GM19240 (cell line): Measurements from ENCODE around the gene ZNF385B.
"Not testable (repeated sequence)": the region's sequence is repeated elsewhere in the genome, so short reads cannot be mapped to it uniquely, and the experiment has no call there.

Experiments used
- DNase-seq: peaks from one replicate; pipeline ENCODE4 v3.0.0; 2011; ENCODE audit warnings: low spot score; ENCODE audit not compliant: insufficient read length

The ZNF385B gene

DNA sequence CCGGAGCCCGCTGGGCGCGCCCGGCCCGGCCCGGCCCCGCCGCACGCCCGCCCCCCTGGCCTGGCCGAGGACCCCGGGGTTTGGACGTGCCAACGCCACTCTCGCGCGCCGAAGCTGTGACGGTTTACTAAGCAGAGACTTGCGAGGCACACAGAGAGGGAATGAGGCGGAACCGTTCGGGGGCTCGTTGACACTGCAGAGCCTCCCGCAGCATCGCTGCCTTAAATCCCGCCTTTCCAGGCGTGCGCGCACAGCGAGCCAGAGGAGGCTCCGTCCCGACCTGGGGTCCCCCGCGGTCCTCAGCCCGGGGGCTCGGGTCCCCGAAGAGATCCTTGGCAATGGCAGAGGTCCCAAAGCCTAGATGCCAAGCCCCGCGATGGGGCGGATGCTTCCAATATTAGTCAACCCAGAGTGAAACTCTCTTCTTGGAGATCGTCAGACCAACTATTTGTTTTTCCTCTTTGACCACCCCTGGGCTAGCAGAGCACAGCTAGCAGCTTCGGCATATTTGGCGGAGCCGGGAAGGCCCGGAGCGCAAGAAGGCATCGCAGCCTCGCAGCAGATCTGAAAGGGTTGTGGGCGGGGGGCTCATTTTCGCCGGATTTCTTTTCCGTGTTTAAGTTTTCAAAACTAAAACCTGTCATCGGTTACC lies at the start of gene ZNF385B:
Gene ZNF385B, minus strand, starts transcription at position 197 of the 652 bp plus-strand sequence.
- no peak for DNase-seq

DNA sequence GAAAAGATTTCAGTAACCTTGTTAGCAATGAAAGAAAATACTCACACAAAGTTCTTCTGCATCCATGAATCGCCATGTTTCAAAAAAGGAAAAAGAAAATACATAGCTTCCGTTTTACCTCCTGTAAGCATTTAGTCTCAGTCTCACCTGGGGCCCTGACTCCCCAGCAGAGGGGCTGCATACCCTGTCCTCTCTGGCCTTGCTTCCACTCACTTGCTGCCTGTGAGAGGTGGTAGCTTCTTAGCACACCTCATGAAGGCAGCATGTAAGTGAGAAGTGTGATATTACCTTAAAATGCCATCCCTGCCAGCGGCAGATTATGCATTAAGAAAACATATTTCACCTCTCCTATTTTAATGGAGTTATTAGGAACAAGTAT lies 49.3 kb upstream of the ZNF385B start:
- DNase-seq = no peak

DNA sequence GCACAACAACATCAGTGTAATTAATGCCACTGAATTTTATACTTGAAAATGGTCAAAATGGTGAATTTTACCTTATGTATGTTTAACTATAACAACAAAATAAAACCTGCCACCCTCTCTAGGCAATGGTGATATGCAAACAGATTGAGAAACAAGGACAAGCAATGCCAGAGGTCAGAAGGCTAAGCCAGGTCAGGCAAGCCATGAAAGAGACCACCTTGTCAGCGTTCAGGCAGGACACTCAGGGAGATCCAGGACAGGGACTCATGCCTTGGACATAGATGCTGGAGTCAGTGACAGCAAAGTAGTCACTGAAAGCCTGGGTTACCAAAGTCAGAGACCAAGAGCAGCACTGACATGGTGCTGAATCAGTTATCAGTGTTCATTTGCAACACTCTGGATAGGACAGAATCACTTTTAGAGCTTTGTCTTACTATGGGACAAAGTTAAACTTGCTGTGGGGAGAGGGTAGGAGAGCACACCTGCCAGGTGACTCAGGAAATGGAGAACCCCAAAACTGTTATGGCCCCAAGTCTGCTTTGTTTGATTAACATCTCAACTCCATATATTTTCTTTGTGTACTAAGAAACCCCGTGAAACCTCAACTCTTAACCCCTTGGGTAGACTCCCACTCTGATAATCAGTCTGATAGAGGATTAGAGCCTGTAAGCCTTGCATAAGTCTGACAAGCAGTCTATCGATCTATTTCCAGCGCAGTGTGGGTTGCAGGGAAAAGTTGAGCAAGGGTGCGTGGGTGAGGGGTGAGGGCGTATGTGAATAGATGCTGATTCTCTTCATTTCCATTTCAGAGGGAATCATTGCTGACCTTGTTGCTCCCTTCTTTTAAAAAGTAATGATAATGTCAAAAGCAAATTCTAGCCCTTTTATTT lies 48.7 kb upstream of the ZNF385B start:
- DNase-seq = no peak

DNA sequence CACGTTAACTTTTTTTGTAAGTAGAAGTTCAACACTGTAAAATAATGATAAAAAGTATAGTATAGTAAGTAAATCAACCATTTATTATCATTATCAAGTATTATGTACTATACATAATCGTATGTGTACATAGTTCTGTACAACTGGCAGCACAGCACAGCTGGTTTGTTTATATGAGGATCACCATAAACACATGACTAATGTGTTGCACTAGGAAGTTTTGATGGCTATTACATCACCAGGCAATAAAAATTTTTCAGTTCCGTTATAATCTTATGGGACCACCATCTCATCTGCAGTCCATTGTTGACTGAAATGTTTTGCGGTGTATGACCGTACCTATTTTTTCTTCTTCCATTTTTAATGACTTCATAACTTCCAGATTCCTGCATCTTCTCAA lies 39.2 kb upstream of the ZNF385B start:
- no peak for DNase-seq

DNA sequence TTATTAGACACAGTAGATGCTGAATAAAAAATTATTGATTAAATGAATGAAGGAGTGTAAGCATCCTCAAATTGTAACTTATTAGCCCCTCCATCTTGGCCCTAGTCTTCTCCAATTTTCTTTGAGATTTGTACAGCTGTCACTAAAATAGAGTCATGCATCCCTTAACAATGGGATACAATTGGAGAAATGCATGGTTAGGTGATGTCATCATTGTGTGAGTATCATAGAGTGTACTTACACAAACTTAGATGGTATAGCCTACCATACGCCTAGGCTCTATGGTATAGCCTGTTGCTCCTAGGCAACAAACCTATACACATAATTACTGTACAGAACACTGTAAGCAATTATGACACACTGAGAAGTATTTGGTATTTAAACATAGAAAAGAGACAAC lies 38.3 kb upstream of the ZNF385B start:
- no peak for DNase-seq

DNA sequence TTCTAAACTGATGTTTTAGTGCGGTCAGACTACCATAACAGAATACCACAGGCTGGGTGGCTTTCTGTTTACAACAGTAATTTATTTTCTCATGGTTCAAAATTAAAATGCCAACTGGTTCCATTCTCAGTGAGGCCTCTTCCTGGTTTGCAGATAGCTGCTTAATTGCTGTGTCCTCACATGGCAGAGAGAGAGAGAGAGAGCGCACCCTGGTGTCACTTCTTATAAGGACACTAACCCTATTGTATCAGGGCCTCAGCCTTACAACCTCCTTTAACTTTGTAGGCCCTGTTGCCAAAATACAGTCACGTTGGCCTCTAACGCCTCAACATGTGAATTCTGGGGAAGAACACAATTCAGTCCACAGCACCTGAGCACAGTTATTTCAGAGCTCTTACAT lies 37.5 kb upstream of the ZNF385B start:
- no peak for DNase-seq

DNA sequence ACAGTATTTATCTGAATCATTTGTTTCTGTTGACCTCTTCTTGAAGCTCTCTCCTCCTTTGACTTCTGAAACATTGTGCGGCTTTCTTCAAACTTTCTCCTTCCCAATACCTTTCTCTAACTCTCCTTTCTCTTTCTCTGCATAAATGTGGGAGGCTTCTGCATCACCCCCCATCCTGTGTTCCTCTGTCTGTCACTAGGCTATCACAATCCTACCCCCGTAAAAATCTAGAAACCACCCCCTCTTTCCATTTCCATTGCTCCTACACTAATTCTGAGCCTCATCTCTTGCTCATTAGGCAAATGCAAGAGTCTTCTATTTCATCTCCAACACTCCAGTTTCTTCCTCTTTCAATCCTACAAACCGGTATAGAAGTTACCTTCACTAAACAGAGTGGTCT lies 32.2 kb upstream of the ZNF385B start:
- DNase-seq = no peak

DNA sequence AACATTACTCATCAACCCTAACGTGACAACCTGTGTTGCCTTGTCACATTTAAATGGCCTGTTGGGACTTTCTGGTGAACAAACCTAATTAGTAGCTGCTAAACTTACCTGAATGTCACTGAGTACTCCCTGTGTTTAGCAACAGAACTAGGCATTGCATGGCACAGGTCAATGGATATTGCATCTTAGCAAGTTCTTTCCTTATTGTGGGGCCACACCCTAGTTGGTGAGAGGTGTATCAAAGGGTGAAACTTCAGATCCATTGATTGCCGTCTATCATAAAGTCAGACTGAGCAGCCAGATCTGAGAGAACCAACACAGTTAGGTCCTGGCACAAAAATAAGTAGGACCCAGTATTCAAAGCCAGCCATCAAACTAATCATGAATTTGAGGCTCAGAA lies 29.8 kb upstream of the ZNF385B start:
- DNase-seq = no peak

DNA sequence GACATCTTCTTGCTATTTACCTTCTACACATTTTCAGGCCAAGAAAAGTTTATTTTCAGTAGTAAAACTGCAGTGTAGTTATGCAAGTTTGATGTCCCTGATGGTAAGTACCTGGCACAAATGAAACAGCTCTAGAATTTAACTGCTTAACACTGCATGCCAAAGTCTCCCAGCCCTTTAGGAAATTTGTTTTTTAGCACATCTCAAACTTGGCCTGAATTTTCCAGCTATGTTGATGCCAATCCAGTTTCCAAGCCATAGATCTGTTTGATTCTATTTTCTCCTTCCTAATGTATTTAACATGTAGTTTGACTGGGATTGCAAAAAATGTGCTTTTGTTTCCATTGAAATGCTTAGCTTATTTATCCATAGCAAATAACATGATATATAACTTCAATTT lies 29.3 kb upstream of the ZNF385B start:
- no peak for DNase-seq

DNA sequence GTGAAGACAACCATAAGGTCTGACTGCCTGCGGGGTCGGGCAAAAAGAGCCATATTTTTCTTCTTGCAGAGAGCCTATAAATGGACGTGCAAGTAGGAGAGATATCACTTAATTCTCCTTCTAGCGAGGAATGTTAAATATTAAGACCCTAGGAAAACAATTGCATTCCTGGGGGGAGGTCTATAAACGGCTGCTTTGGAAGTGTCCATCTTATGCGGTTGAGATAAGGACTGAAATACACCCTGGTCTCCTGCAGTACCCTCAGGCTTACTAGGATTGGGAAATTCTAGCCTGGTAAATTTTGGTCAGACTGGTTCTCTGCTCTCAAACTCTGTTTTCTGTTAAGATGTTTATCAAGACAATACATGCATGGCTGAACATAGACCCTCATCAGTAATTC lies 27.2 kb upstream of the ZNF385B start:
- not testable (repeated sequence) for DNase-seq

DNA sequence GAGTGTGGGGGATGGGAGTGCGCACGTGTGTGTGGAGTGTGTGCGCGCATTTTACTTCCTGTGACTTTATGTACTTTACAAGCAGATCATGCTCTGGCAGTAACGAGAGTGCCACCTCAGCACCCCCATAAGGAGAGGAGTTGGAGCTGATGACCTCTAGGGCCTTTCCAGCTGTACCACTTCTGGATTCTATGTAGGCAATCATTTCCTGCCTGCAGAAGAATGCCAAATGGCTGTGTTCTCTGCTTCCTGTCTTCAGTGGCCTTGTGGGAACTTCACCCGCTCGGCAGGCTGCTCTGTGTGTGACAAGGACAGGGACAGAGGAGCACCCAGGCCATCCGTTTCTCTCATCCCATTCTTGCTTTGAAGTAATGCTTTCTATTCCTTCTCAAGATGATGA lies 22.8 kb upstream of the ZNF385B start:
- DNase-seq = no peak

DNA sequence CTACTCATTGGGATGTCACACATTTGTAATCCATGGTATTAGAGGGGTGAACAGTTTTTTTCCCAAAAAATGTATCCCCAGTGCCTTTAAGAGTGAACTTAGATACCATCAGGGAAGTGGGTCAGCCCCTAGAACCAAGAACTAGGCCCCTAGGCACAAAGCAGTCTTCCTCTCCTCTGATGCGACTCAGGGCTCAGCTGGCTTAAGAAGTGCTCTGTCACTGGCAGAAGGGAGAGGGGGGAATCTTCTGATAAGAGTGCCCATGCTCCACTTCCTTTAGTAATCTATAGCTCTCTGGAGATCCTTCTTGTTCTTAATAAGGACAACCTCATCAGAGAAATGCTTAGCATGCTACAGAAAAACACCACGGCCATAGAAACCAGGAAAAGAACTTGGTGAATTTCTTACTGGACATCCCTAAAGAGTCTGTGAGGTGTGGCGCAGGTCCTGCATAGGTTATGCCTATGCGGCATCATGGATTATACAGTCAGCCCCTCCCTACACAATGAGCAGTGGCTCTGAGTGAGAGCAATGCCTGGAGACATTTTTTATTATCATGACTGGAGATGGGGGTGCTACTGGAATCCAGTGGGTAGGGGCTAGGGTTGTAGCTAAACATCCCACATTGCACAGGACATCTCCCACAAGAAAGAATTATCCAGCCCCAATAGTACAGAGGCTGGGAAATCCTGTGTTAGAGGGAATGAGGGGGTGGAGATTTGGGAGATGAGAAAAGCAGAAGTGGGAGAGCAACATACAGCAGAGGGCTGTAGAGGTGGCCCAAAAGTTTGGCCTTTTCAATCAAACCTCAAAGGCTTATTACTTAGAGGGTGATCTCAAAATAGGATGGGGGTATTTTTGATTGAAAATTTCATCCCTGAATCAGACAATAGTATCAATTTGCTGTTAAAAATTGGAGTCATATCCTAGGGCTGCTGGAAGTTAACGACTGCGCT lies 21.7 kb upstream of the ZNF385B start:
- DNase-seq = no peak

DNA sequence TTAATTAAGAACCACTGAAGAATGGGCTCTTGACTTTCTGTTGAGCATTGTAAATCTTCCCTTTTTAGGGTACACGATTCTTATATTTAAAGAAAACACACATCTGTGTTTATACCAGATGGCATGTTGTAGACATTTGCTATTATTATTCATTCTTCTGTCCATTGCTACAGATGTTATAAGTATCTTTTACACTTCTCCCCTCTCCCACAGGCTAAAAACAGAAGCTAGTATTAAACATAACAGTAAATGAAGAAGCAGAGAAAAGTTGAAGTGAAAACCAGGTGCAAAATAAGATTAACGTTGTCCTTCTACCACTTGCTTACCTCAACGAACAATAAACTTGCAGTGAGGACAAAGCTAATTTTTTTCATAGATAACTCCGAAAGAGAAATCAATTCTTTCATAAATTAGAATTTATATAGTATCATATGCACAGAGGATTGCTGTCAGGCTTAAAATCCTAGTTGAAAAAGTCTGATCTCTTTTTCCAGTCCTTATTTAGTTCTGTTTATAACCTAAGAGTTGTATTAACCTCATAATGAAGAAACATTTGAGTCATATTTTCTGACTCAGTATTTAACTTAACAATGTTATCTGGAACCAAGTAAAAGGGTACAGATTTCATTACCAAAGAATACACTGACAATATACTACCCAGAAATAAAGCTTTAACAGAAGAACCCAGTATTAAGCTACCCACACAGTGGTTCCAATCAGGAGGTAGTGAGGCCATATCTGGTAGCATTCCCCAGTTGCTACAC lies 16.4 kb upstream of the ZNF385B start:
- DNase-seq = no peak

DNA sequence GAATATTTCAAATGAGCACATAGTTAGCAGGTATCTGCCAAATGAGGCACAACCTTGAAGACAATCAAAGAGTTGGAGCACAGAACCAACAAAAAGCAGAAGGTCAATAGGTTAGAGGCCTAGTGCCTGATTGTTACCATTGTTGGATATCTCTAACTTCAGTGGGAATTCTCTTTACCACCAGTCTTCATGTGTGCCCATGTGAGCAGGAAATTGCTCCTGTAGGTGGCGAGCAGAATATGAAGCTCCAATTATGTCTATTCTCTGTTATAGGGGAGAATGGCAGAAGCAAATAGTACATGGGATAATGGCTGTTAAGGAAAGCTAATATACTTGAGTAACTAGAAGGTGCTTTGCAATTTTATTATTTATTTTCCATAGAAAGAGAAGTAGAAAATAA lies 14.9 kb upstream of the ZNF385B start:
- DNase-seq = no peak

DNA sequence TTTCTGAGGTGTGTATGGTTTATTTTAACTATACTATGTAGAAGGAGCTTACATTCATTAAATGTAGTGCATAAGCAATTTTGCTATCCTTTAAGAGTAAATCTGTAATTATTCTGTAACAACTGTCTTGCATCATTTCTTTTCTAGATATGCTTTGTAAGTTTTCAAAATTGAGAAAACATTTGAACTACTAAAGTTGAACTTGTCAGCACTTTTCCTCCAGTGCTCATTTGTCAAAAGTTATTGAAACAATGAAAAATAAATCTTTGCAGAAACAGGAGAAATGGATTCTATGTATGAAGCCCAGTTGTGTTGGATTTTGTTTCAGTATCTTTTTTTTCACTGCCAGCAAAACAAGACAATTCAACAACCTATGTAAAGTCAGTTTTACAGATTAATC lies 14.5 kb upstream of the ZNF385B start:
- DNase-seq = no peak

DNA sequence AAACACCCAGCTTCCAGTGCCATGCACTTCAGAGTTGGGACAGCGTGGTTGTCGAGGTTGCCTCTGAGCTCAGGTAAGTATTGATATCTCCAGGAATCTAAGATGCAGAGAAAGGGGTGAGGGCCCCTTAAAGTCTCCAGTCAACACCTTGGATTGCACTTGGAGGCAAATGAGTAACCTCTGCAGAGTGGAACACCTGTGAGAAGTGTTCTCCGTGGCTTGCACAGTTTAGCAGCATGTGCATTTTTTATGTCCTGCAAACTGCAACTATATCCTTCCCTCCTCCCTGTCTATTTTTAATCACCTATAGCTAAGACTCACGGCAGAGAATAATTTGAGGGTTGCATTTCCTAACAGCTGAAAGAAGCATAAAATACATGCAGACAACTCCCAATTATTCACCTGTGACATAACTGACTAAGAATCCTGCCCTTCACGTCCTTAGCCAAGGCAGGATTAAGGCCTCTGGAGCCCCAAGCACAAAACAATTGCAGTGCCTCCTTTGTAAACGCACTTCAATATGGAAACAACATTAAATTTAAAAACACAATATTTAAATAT lies 1.6 kb upstream of the ZNF385B start:
- no peak for DNase-seq

DNA sequence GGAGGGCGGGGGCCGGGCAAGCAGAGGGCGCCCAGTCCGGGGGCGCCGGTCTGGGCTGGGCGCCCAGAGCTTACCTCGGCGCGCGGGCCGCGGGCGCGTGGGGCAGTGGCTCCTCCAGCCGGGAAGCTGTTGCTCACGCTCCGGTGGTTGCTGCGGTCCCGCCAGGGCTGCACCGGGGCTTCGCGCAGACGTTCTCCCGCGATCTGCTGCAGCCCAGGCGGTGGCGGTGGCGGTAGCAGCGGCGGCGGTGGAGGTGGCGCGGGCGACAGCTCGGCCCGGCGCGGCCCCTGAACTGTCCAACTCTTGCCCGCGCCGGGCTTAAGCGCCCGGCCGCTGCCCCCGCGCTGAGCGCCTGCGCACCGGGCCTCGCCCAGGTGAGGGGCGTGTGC lies 391 bp downstream of the ZNF385B start:
- no peak for DNase-seq

DNA sequence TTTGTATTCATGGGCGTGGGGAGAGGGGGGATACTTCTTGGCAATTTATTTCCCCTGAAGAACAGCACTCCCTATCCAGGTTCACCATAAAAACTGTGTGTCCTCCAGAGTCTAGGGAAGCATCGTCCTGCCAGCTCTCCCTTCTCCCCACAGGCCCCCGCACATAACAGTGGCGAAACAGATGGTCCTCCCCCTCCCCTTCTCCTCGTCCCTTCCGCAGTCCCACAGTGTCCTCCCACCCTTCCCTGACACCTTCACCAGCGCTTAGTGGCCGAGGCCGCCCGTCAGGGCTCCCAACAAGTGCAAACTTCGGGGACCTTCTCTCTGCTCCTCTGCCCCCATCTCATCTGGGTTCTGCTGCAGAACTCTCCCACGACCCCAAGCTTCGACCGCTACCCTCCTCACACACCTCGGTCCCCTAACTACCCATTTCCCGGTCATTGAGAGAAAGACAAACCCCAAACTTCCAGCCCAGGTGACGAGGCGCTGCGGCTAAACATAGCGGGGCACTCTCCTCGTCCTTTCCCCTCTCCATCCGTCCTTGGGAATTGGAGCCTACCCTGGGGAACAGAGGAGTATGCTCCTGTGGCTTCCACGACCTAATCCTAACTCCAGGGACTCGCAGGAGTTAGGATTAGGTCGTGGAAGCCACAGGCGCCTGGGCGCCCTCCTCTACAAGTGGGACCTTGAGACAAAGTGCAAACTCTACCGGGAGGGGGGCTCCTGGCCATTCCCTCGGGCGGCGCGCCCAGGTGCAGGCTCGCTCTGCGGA lies 971 bp downstream of the ZNF385B start:
- DNase-seq = no peak

DNA sequence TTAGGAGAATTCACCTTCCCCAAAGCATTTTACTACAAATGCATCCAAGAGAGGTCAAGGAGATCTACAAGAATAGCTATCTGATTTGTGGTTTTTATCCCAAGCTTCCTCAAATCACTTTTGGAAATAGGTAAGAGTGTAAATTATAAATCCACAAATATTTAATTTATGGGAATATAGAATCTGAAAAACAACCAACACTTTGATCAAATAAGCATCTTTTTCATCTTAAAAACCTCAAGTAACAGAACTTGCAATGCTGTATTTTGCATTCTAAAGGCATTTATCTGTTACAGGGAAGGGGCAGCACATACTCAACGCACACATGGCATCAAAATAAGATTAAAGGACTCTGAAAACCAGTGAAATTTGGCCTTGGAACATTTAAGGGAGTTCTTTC lies 1.9 kb downstream of the ZNF385B start:
- no peak for DNase-seq

DNA sequence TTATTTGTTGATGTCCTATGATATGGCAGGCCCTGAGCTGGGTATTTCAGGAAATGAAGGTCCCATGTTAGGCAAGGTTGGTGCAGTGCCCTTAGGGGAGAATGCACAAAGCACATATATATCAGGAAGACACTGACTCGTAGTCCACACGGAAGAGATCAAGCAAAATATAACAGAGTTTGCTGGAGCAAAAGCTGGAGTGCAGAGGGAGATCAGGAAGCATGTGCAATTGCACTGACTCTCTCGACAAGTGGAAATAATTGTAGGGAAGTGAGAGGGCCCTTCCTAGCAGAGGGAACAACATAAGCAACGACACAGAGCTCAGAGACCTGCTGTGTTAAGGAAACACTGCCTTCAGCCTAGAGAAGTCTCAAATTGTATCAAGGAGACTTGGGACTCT lies 4.2 kb downstream of the ZNF385B start:
- DNase-seq = no peak
